Smooth muscle cell (in vitro differentiated cells): ENCODE results near the gene SCAP. TPM values are rescaled to one million over a fixed set of nuclear protein-coding genes. Genes with fewer than 3 reads are reported as not detected.

Experiments
- DNase-seq: peaks from one replicate; lab custom pipeline; 2025; ENCODE audit not compliant: unreplicated experiment; lab: John Stamatoyannopoulos, UW
- H2AFZ ChIP-seq: fragments of 200-600 bp; sonication (generic); 2 replicates; pipeline ENCODE4 v1.6.0; 2016; ENCODE audit warnings: antibody characterized with exemption, low read depth, mild to moderate bottlenecking
- H3F3A ChIP-seq: fragments of 200-600 bp; sonication (generic); 2 replicates; pipeline ENCODE4 v1.6.0; 2017; ENCODE audit warnings: antibody characterized with exemption, low read depth
- H3K27ac ChIP-seq: fragments of 200-600 bp; sonication (generic); 2 replicates; pipeline ENCODE4 v1.5.1; 2016; ENCODE audit warnings: low read depth, mild to moderate bottlenecking
- H3K27me3 ChIP-seq: fragments of 200-600 bp; sonication (generic); 2 replicates; pipeline ENCODE4 v1.6.1; 2016; ENCODE audit warnings: low read depth, mild to moderate bottlenecking
- H3K36me3 ChIP-seq: fragments of 200-600 bp; sonication (generic); 2 replicates; pipeline ENCODE4 v1.5.1; 2016; ENCODE audit warnings: low read depth
- H3K4me1 ChIP-seq: fragments of 200-600 bp; sonication (generic); 2 replicates; pipeline ENCODE4 v1.5.1; 2016; ENCODE audit warnings: low read depth
- H3K4me2 ChIP-seq: fragments of 200-600 bp; sonication (generic); 2 replicates; pipeline ENCODE4 v1.6.0; 2016; ENCODE audit warnings: mild to moderate bottlenecking
- H3K4me3 ChIP-seq: fragments of 200-600 bp; sonication (generic); 2 replicates; pipeline ENCODE4 v1.5.1; 2016; ENCODE audit warnings: mild to moderate bottlenecking
- H3K79me2 ChIP-seq: fragments of 200-600 bp; sonication (generic); 2 replicates; pipeline ENCODE4 v1.6.0; 2016; ENCODE audit warnings: low read depth, mild to moderate bottlenecking
- H3K9ac ChIP-seq: fragments of 200-600 bp; sonication (generic); 2 replicates; pipeline ENCODE4 v1.6.0; 2016; ENCODE audit warnings: low read depth
- H3K9me3 ChIP-seq: fragments of 200-600 bp; sonication (generic); replicated peaks from 2 replicates; pipeline ENCODE4 v1.5.1; 2016; ENCODE audit warnings: low read depth
- H4K20me1 ChIP-seq: fragments of 200-600 bp; sonication (generic); 2 replicates; pipeline ENCODE4 v1.6.0; 2016; ENCODE audit warnings: low read depth
- CTCF ChIP-seq: fragments of 200-600 bp; sonication (generic); IDR thresholded peaks from 2 replicates; pipeline ENCODE4 v1.5.1; 2017; ENCODE audit warnings: borderline replicate concordance, mild to moderate bottlenecking, antibody characterized with exemption; ENCODE audit not compliant: insufficient read depth, poor library complexity, severe bottlenecking
- WGBS: methylation state at CpG from one replicate; pipeline ENCODE4 v1.1.7; 2016; ENCODE audit warnings: low lambda C conversion rate; 5-methylcytosine and 5-hydroxymethylcytosine counted together
- polyA plus RNA-seq: library from polyadenylated mRNA; unstranded; fragments of >200 nt; fragmentation: Nextera tagmentation; extraction: Ambion mirVana; gene quantifications from 2 replicates; pipeline ENCODE4 v1.2.1, GENCODE V29; 2016
- small RNA-seq: library from RNA; depleted of rRNA; stranded (forward); fragments of <200 nt; gene quantifications from one replicate; pipeline ENCODE3, GENCODE V24; 2014
- total RNA-seq: library from RNA; depleted of rRNA; stranded (reverse); fragments of >200 nt; gene quantifications from 2 replicates; pipeline ENCODE4 v1.2.3, GENCODE V29; 2014

Gene SCAP
- total and polyA plus RNA-seq, 2 experiments from 2014 or later: 29.2 to 31.0 TPM

GRCh38 chr3:47367631-47368030, 108.1 kb downstream of the SCAP start:
- no peak for TF ChIP-seq CTCF
- no peak overlapping the region for H3K4me2 ChIP-seq
- no peak overlapping the region for H2AFZ ChIP-seq
- H3K27ac ChIP-seq: no peak overlapping the region
- 94% methylated on average over 7 of the region's 7 CpGs for WGBS
- H4K20me1 ChIP-seq: no peaks in the 10 kb centered on the region
- DNase-seq: no peak
- no peaks in the 10 kb centered on the region for H3K27me3 ChIP-seq
- H3K36me3 ChIP-seq: no peaks in the 10 kb centered on the region
- no peaks in the 10 kb centered on the region for H3K79me2 ChIP-seq
- H3F3A ChIP-seq: no peaks in the 10 kb centered on the region
- H3K9ac ChIP-seq: no peak overlapping the region
- no peak overlapping the region for H3K4me3 ChIP-seq
- no peaks in the 10 kb centered on the region for H3K4me1 ChIP-seq
- H3K9me3 ChIP-seq: no peaks in the 10 kb centered on the region

GRCh38 chr3:47366833-47367232, 108.9 kb downstream of the SCAP start:
- H3K27me3 ChIP-seq: no peaks in the 10 kb centered on the region
- no peaks in the 10 kb centered on the region for H3K36me3 ChIP-seq
- H3K4me3 ChIP-seq: no peak overlapping the region
- 91% methylated on average over 2 of the region's 2 CpGs for WGBS
- H3K4me2 ChIP-seq: no peak overlapping the region
- TF ChIP-seq CTCF: no peak
- H3K27ac ChIP-seq: no peak overlapping the region
- no peak for DNase-seq
- no peaks in the 10 kb centered on the region for H3K9me3 ChIP-seq
- no peak overlapping the region for H2AFZ ChIP-seq
- no peak overlapping the region for H3K9ac ChIP-seq
- no peaks in the 10 kb centered on the region for H3F3A ChIP-seq
- H3K4me1 ChIP-seq: no peaks in the 10 kb centered on the region
- H4K20me1 ChIP-seq: no peaks in the 10 kb centered on the region
- H3K79me2 ChIP-seq: no peaks in the 10 kb centered on the region

- H3K79me2 ChIP-seq: no peaks in the 10 kb centered on the region
- no peaks in the 10 kb centered on the region for H3K9me3 ChIP-seq
- H3F3A ChIP-seq: no peaks in the 10 kb centered on the region
- H3K27ac ChIP-seq: no peak overlapping the region
- no peaks in the 10 kb centered on the region for H3K27me3 ChIP-seq
- H2AFZ ChIP-seq: no peak overlapping the region
- no peak overlapping the region for H3K4me2 ChIP-seq
- 91% methylated on average over 11 of the region's 11 CpGs for WGBS
- no peak for TF ChIP-seq CTCF
- no peak overlapping the region for H3K9ac ChIP-seq
- no peak overlapping the region for H3K4me3 ChIP-seq
- DNase-seq: no peak
- no peaks in the 10 kb centered on the region for H4K20me1 ChIP-seq
- H3K4me1 ChIP-seq: no peaks in the 10 kb centered on the region
- no peaks in the 10 kb centered on the region for H3K36me3 ChIP-seq
These were observed 110.3 kb downstream of the SCAP start for GRCh38 chr3:47365213-47366153.

Small RNA genes lying within 50 kb of the gene (small RNA-seq; reads per million reads assigned to genes)
- not detected for gene AC099778.2

Other genes with a start within 250 kb of the SCAP start
- gene KIF9, start 193.1 kb downstream of the SCAP start, total RNA-seq: 2.2 and 5.0 TPM in 2 replicates
- gene KIF9, start 193.1 kb downstream of the SCAP start, polyA plus RNA-seq: 6.5 and 10.9 TPM in 2 replicates
- 17.8 and 18.4 TPM in 2 replicates for gene KLHL18, start 193.0 kb downstream of the SCAP start, total RNA-seq
- gene KLHL18, start 193.0 kb downstream of the SCAP start, polyA plus RNA-seq: 17.6 and 25.8 TPM in 2 replicates
- 4.8 and 7.2 TPM in 2 replicates for gene PTPN23, start 94.9 kb downstream of the SCAP start, total RNA-seq
- gene PTPN23, start 94.9 kb downstream of the SCAP start, polyA plus RNA-seq: 17.1 and 22.1 TPM in 2 replicates
- gene ELP6, start 37.8 kb upstream of the SCAP start, total RNA-seq: 11.1 and 25.5 TPM in 2 replicates
- 38.9 and 41.5 TPM in 2 replicates for gene ELP6, start 37.8 kb upstream of the SCAP start, polyA plus RNA-seq
- 0.85 and 1.3 TPM in 2 replicates for gene CSPG5, start 102.9 kb upstream of the SCAP start, total RNA-seq
- gene CSPG5, start 102.9 kb upstream of the SCAP start, polyA plus RNA-seq: 0.17 and 0.35 TPM in 2 replicates